Raji (cell line): ENCODE data around the gene OLA1.

Experiments used
- POLR2A ChIP-seq: IDR thresholded peaks from 2 replicates; pipeline ENCODE4 v1.6.1; 2011; ENCODE audit warnings: low read depth, low read length, control low read depth; ENCODE audit not compliant: insufficient read depth

OLA1 gene

DNA sequence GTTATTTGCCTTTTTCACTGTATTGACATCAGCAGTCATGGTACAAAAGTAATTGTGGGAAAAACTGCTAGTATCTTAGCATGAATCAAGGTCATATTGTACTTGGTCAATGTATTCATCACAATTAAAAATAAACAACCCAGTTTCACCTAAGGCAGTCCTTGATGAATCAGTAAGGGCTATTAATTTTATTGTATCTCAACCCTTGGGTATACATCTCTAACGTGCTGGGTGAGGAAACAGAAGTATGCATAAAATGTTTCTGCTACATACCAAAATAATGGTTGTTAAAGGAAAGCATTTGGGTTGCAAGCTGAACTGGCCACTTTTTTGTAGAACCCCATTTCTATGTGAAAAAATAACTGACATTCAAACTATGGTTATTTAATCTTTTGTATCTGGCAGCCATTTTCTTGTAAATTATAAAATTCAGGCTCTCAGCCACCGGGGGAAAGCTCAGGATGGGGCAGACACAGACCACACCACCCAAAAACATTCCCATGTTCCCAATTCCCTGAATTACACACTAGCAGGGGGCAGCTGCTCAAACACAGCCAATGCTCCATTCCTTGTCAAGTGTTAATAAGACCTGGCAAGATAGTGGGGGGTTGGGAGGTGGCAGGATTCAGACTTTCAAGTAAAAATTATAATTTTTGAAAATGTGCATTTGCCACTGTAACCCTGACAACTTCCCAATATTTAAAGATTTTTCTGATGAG lies 49.3 kb downstream of the OLA1 start:
- no peak for TF ChIP-seq POLR2A

DNA sequence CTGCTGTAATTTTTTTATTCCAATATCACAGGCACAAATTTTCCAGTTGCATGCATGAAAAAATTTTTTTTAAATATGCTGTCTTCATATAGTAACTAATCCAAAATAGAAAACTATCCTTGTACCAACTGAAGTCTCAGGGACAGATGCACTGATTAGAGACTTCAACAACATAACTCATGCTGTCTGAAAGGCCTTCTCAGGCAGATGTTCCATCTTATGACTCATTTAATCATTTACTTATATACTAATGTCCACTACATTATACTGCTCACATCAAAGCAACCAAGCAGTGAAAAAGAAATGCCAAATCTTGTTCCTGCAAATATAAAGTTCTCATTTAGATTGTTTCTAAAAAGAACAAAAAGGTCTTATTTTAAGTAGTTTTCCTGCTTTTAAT lies 53.1 kb downstream of the OLA1 start:
- TF ChIP-seq POLR2A, result no peak

DNA sequence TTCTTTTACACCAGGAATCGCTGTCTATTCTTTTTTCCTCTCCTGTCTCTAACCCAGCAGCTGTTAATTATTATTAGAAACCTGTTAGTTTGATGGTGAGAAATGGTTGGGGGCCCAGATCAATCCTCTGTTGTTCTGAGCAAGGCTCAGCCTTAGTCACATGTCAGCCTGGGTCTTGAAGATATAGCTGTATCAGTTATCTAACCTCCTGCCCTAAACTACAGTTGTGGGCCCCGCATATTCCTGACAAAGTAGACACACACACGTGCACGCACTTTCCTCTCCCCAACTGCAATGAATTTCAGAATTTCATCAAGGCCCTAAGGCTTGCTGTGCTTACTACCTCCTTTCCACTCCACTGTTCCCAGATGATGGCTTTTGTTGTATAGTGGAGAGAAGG lies 54.6 kb downstream of the OLA1 start:
- no peak for TF ChIP-seq POLR2A

DNA sequence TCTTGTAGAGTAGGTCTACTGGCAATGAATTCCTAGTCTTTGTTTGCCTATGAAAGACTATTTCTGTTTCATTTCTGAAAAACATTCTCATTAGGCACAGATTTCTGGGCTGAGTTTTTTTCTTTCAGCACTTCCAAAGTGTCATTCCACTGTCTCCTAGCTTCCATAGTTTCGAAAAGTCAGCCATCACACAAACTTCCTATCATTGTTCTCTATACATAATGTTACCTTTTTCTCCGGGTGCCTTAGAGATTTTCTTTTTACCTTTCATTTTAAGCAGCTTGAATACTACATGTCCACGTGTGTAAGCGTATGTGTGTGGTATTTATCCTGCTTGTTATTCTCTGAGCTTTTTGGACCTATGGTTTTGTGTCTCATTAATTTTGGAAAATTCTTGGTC lies 55.7 kb downstream of the OLA1 start:
- TF ChIP-seq POLR2A, result no peak

DNA sequence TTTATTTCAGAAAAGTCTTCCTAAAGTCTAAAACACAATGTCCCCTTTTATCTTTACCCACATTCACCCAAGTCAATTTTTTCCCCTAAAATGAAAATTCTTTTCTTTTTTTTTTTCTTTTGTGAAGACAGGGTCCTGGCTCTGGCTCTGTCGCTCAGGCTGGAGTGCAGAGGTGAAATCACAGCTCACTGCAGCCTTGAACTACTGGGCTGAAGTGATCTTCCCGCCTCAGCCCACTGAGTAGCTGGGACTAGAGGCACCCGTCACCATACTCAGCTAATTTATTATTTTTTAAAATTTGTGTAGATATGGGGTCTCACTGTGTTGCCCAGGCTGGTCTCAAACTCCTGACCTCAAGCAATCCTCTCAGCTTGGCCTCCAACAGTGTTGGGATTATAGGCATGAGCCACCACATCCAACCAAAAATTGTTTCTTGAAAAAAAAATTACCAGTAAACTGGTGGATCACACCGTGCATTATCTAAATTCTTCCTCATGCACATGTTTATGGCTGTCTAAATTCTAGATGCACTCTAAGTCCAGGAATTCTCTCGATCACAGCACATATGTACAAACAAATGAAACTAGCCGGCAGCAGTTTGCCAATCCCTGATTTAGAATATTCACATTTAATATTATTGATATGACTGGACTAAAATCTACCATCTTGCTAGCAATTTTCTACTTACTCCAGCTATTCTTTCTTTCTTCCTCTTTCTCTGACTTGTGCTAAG lies 56.8 kb downstream of the OLA1 start:
- no peak for TF ChIP-seq POLR2A

DNA sequence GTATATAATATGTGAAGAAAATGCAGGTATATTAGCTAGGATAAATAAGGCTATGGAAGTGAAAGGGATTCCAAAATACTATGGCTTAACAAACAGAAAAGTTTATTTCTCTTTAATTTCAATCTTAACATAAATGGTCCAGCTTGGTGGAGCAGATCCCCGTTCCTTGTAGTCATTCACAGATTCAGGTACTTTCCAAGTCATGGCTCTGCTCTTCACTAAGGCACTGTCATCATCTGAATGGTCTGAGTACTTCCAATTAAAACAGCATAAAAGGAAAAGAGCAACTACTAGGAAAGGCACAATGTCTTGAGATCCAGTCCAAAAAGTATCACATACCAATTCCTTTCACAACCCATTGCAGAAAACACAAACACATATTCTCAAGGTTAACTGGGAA lies 63.4 kb downstream of the OLA1 start:
- TF ChIP-seq POLR2A, result no peak

DNA sequence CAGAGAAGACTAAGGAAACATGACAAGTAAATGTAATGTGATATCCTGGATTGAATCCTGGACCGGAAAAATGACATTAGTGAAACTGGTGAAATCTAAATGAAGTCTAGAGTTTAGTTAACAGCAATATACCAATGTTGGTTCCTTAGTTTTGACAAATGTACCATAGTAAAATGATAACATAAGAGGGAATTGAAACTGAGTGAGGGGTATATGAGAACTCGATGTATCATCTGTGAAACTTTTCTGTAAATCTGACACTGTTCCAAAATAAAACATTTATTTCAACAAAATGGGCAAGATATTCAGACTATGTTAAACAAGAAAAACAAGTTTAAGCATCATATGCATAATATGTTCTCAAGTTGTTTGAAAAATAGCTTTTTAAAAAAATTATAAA lies 63.8 kb downstream of the OLA1 start:
- no peak for TF ChIP-seq POLR2A

DNA sequence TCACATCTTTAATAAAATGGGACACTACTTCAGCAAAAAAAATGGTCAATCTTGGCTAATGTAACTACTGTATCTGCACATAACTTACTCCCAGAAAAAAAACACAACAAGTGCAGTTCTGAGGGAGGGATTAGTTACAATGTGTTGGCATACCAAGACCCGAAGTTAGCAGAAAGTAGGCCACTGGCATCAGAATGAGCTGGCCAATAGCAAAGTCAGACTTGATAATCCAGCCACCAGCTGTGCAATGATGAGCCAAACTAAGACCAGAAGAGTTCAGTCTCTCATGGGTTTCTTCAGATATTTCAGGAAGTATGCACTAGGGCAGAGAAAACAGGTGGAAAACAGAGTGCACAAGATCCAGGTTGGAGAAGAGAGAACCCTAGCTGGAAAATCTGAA lies 65.3 kb downstream of the OLA1 start:
- TF ChIP-seq POLR2A, result no peak

DNA sequence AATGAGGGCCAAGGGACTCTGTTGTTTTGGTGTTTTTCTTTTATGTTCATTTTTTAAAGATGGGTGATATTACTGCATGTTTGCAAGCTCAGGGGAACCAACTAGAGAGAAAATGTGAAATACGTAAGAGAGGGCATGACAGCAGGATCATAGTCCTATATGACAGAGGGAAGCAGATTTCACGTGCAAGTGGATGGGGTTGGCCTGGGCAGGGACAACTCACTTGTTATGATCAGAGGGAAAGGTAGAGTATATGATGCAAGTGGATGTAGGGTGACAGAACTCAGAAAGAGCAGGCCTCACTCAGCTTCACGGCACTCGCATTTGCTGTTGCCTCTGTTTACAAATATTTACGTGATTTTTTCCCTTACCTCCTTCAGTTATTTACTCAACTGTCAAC lies 67.0 kb downstream of the OLA1 start:
- TF ChIP-seq POLR2A, result no peak

DNA sequence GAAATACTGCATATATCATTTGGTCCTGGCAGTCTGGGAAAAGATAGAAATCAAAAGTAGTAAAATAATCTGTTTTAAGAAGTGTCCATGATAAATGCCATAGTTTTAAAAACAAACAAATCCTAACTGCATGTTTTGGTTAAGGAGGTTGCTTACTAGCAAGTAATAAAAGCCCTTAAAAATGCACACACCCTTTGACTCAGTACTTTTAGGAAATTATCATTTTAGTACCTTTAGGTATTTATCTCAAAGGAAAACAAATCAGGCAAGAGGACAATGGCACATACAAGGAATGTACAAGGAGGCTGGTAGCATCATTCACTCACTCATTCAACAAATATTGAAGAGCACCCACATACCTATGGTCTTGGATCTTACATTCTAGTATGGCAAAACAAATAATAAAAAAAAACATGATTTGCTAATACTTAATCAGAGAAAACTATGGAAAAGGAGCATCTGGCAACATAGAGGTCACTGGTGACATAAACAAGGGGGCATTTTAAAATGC lies 67.6 kb downstream of the OLA1 start:
- TF ChIP-seq POLR2A, result no peak

DNA sequence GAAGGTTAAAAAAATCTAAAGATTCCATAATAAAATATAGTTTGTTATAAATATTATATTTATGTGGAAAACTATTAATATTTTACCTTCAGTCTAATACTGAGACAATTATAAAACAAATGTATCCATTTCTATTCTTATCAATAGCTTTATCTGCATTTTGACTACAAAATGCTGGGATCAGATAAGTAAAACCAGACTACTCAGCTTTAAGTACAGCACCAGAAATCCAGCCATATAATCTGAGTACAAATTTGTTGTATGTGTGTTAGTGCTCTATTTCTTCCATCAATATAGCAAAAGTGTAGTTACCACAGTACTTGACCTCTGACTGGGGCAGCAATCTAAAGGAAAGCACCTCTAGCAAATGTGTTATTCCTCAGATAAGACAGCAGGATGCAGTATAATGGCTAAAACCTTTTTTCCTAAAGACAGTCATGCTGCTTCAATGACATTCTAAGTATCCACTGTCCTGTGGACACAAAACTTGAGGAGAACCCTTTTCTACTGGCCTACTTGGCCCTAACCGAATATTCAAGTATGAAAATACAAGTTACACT lies 68.1 kb downstream of the OLA1 start:
- TF ChIP-seq POLR2A, result no peak

DNA sequence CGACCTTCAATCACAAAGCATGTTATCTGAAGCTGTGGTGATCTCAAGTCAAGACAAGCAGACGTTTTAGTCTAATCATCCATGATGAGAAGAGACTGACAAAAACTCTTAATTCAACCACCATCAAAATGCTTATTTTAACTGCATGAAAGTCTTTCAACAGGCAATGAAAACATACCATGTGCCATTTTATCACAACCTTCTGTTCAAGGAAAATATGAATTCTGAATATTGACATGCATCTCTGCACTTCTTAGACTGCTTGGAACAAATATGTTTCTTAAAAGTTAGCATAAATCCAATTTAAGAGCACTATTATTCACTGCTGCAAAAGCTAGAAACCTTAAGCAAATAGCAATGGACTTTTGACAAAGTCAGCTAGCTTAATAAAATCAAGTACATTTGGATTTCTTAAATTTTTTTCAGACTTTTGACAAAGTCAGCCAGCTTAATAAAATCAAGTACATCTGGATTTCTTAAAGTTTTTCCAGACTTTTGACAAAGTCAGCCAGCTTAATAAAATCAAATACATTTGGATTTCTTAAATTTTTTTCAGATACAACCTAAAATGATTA lies 70.9 kb downstream of the OLA1 start:
- no peak for TF ChIP-seq POLR2A

DNA sequence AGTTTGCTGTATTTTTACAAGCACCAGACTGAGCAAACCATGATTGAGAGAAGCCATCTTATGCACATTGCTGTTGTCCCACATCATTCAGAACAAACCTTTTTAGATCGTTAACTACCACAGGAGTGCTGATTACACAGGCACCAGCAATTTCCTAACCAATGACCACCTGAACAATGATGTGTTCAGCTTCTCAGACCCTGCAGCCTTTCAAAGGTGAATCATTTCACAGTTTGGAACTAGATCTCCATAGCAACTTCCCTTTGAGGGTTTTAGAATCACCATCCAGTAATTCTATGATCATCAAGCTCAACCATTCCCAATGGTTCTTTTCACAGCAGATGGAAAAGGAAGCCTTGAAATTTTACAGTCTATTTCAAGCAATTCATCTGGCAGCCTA lies 71.4 kb downstream of the OLA1 start:
- no peak for TF ChIP-seq POLR2A

DNA sequence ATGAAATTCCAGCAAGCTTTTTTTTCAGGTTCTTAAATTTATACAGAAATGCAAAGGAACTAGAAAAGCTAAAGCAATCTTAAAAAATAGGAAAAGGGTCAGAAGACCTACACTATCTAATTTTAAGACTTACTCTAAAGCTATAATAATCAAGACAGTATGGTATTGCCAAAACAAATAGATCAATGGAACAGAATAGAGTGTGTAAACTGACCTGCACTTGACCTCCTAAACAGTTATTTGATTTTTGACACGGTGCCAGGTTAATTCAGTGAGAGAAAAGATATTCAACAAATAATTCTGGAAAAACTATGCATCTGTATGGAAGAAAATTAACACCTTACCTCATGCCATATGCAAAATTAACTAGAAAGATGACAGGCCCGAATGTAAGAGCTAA lies 73.6 kb downstream of the OLA1 start:
- no peak for TF ChIP-seq POLR2A

DNA sequence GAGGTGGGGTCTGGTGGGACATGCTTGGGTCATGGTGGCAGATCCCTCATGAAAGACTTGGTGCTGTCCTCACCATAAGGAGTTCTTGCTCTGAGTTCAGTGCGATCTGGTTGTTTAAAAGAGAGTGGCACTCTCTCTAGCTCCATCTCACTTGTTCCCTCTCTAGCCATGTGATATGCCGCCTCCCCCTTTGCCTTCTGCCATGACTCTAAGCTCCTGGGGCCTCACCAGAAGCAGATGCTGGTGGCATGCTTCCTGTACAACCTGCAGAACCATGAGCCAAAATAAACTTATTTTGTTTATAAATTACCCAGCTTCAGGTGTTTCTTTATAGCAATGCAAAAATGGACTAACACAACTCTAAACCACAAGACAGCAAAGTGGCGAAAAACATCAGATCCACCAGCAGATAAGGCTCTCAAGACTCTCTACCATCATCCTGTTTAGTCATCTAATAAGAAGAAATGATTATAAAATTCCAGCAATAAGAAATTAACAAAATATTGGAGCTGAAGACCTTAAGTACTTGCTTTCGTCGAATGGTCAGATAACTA lies 75.5 kb downstream of the OLA1 start:
- no peak for TF ChIP-seq POLR2A
